GM21367 (cell line): ENCODE measurements around the gene FAM184A.
"Not testable (repeated sequence)": the region's sequence is repeated elsewhere in the genome, so short reads cannot be mapped to it uniquely, and the experiment has no call there.

Experiments
- ATAC-seq: cut with Tn5 transposase; IDR thresholded peaks from one replicate; pipeline ENCODE4 v1.9.1; 2021; ENCODE audit not compliant: unreplicated experiment

The FAM184A gene

GRCh38 chr6:119102901-119103300 is 24.4 kb upstream of the FAM184A start:
- no peak for ATAC-seq

- ATAC-seq: no peak
Observed at GRCh38 chr6:119100115-119100514, 21.7 kb upstream of the FAM184A start.

- not testable (repeated sequence) for ATAC-seq
Observed at GRCh38 chr6:119097815-119098361, 19.4 kb upstream of the FAM184A start.

GRCh38 chr6:119096721-119097565 is 18.5 kb upstream of the FAM184A start:
- ATAC-seq: no peak

- ATAC-seq: no peak
Observed at GRCh38 chr6:119090256-119090655, 11.8 kb upstream of the FAM184A start.

GRCh38 chr6:119084784-119085183 is 6.3 kb upstream of the FAM184A start:
- ATAC-seq: no peak

- no peak for ATAC-seq
Observed at GRCh38 chr6:119083007-119083406, 4.5 kb upstream of the FAM184A start.

GRCh38 chr6:119079283-119079809 is 882 bp upstream of the FAM184A start:
- ATAC-seq: no peak

GRCh38 chr6:119077643-119078375 is 655 bp downstream of the FAM184A start:
- peak; percentile 30 for ATAC-seq

GRCh38 chr6:119077391-119077642 is 1.1 kb downstream of the FAM184A start:
- ATAC-seq: no peak

- no peak for ATAC-seq
Observed at GRCh38 chr6:119076576-119077390, 1.7 kb downstream of the FAM184A start.

- no peak for ATAC-seq
Observed at GRCh38 chr6:119076173-119076572, 2.3 kb downstream of the FAM184A start.

GRCh38 chr6:119075200-119075981 is 3.1 kb downstream of the FAM184A start:
- ATAC-seq: no peak

- no peak for ATAC-seq
Observed at GRCh38 chr6:119073307-119074051, 5.0 kb downstream of the FAM184A start.

GRCh38 chr6:119071576-119071975 is 6.9 kb downstream of the FAM184A start:
- no peak for ATAC-seq

GRCh38 chr6:119067091-119067490 is 11.4 kb downstream of the FAM184A start:
- no peak for ATAC-seq

- no peak for ATAC-seq
Observed at GRCh38 chr6:119066517-119066916, 11.9 kb downstream of the FAM184A start.

GRCh38 chr6:119065955-119066354 is 12.5 kb downstream of the FAM184A start:
- ATAC-seq: no peak

- no peak for ATAC-seq
Observed at GRCh38 chr6:119065382-119065781, 13.1 kb downstream of the FAM184A start.

GRCh38 chr6:119063491-119063890 is 15.0 kb downstream of the FAM184A start:
- no peak for ATAC-seq
